Measurements from ENCODE around the gene SP7. TPM values are rescaled to one million over a fixed set of nuclear protein-coding genes. Genes with fewer than 3 reads are reported as not detected.

The SP7 gene
- total RNA-seq, result not detected in 2 replicates

GRCh38 chr12:53336181-53336681 lies at the start of gene SP7:
SP7 (minus strand) TSS chr12:53336354; CDS start chr12:53335646, 708 bp downstream.

GRCh38 chr12:53380104-53380793 lies 44.1 kb upstream of the SP7 start, which contains the start of gene SP1:
SP1 (plus strand) TSS chr12:53380176; CDS start chr12:53380292, 116 bp downstream.

GRCh38 chr12:53299454-53300180 lies 36.5 kb downstream of the SP7 start, which contains the start of gene MYG1:
MYG1 (plus strand) TSS chr12:53299695; CDS start chr12:53299738, 43 bp downstream.

GRCh38 chr12:53295070-53295890 lies 40.9 kb downstream of the SP7 start, which contains the start of gene PFDN5:
PFDN5 (plus strand) TSS chr12:53295542; CDS start chr12:53295568, 26 bp downstream.

Other genes starting within 250 kb of the SP7 start
- 399 and 790 TPM in 2 replicates for gene IGFBP6, start 238.7 kb downstream of the SP7 start, total RNA-seq
- gene SOAT2, start 232.9 kb downstream of the SP7 start, total RNA-seq, result under 0.01 TPM in 1 of 2 replicates, not detected in the other
- gene ZNF740, start 155.6 kb downstream of the SP7 start, total RNA-seq, result 9.9 and 17.2 TPM in 2 replicates
- gene CSAD, start 155.4 kb downstream of the SP7 start, total RNA-seq, result 8.1 and 10.0 TPM in 2 replicates
- 0.78 and 1.1 TPM in 2 replicates for gene ITGB7, start 129.1 kb downstream of the SP7 start, total RNA-seq
- gene RARG, start 104.1 kb downstream of the SP7 start, total RNA-seq, result 26.8 and 29.7 TPM in 2 replicates
- 6.2 and 14.1 TPM in 2 replicates for gene ESPL1, start 68.1 kb downstream of the SP7 start, total RNA-seq
- gene PFDN5, start 40.8 kb downstream of the SP7 start, total RNA-seq, result 175 and 338 TPM in 2 replicates
- 44.8 and 56.7 TPM in 2 replicates for gene MYG1, start 36.7 kb downstream of the SP7 start, total RNA-seq
- 44.5 and 62.0 TPM in 2 replicates for gene AAAS, start 14.7 kb downstream of the SP7 start, total RNA-seq
- gene SP1, start 43.8 kb upstream of the SP7 start, total RNA-seq, result 33.4 and 51.8 TPM in 2 replicates
- not detected in 2 replicates for gene AMHR2, start 87.5 kb upstream of the SP7 start, total RNA-seq
- gene PRR13, start 105.4 kb upstream of the SP7 start, total RNA-seq, result 61.2 and 61.4 TPM in 2 replicates
- gene PCBP2, start 115.7 kb upstream of the SP7 start, total RNA-seq, result 259 and 261 TPM in 2 replicates
- gene MAP3K12, start 163.1 kb upstream of the SP7 start, total RNA-seq, result 35.4 and 36.0 TPM in 2 replicates
- 51.1 and 53.4 TPM in 2 replicates for gene TARBP2, start 164.9 kb upstream of the SP7 start, total RNA-seq
- not detected in 2 replicates for gene NPFF, start 171.1 kb upstream of the SP7 start, total RNA-seq